CD4-positive, CD25-positive, alpha-beta regulatory T cell (primary cell): ENCODE results near the gene TMEM185B. TPM values are rescaled to one million over a fixed set of nuclear protein-coding genes. Genes with fewer than 3 reads are reported as not detected.

Experiments used
- ATAC-seq, 2 donors: fragments of 150-1000 bp; cut with Tn5 transposase; one replicate each; pipeline ENCODE4 v1.10.0; 2021; ENCODE audit warnings: low read depth in 2 of 2, moderate number of reproducible peaks in 2 of 2, moderate library complexity in 1 of 2
- DNase-seq, 3 donors: peaks; one replicate each; pipeline versions ENCODE4 v3.0.0 to v3.0.0-alpha.2; 2012 to 2022; ENCODE audit warnings: mixed read lengths in 1 of 3
- H3K27ac ChIP-seq: one replicate; pipeline ENCODE4 v1.7.0; 2013; ENCODE audit warnings: mild to moderate bottlenecking, low read length; ENCODE audit not compliant: insufficient read depth, poor library complexity, severe bottlenecking
- H3K27me3 ChIP-seq: one replicate; pipeline ENCODE4 v1.7.0; 2013; ENCODE audit warnings: low read length; ENCODE audit not compliant: control insufficient read depth, insufficient read depth
- H3K36me3 ChIP-seq: one replicate; pipeline ENCODE4 v1.7.0; 2013; ENCODE audit warnings: mild to moderate bottlenecking, low read length, moderate library complexity; ENCODE audit not compliant: control insufficient read depth, insufficient read depth
- H3K4me1 ChIP-seq: 2 replicates; pipeline ENCODE4 v1.7.0; 2013; ENCODE audit warnings: mild to moderate bottlenecking, low read length; ENCODE audit not compliant: insufficient read depth, control insufficient read depth, poor library complexity, severe bottlenecking
- H3K4me3 ChIP-seq: one replicate; pipeline ENCODE4 v1.7.0; 2013; ENCODE audit warnings: low read depth, mild to moderate bottlenecking, low read length, moderate library complexity
- H3K9me3 ChIP-seq, 2 experiments: 1 replicate in 1 of 2; 2 replicates in 1 of 2; pipeline ENCODE4 v1.7.0; 2013; ENCODE audit warnings: low read length in 2 of 2, mild to moderate bottlenecking in 1 of 2, moderate library complexity in 1 of 2; ENCODE audit not compliant: control insufficient read depth in 2 of 2
- H3K27ac Mint-ChIP-seq, 3 donors: one replicate each; pipeline ENCODE4 v1.8.0; 2020 to 2022; ENCODE audit warnings: mild to moderate bottlenecking in 3 of 3, mixed read lengths in 3 of 3, moderate library complexity in 2 of 3
- H3K27me3 Mint-ChIP-seq: one replicate; pipeline ENCODE4 v1.8.0; 2022; ENCODE audit warnings: mild to moderate bottlenecking, mixed read lengths
- H3K36me3 Mint-ChIP-seq: one replicate; pipeline ENCODE4 v1.8.0; 2020; ENCODE audit warnings: mixed read lengths
- H3K4me1 Mint-ChIP-seq, 4 donors: one replicate each; pipeline ENCODE4 v1.8.0; 2020 to 2022; ENCODE audit warnings: mixed read lengths in 4 of 4, mild to moderate bottlenecking in 1 of 4
- H3K4me3 Mint-ChIP-seq, 4 donors: one replicate each; pipeline ENCODE4 v1.8.0; 2020 to 2022; ENCODE audit warnings: mild to moderate bottlenecking in 4 of 4, mixed read lengths in 4 of 4, moderate library complexity in 3 of 4
- H3K9me3 Mint-ChIP-seq, 7 donors: one replicate each; pipeline ENCODE4 v1.8.0; 2020 to 2022; ENCODE audit warnings: mixed read lengths in 7 of 7, mild to moderate bottlenecking in 3 of 7, moderate library complexity in 2 of 7
- polyA plus RNA-seq, 4 donors: library from polyadenylated mRNA; unstranded; fragments of 300-500 nt; fragmentation: Illumina TruSeq; gene quantifications; one replicate each; pipeline ENCODE4 v1.2.3, GENCODE V29; 2021
- total RNA-seq: library from RNA; stranded (reverse); gene quantifications from one replicate; pipeline ENCODE4 v1.2.3, GENCODE V29; 2022

Gene TMEM185B
- total and polyA plus RNA-seq, 5 donors from 2014 or later, result 15.6 to 23.3 (median 17.7) TPM

- Mint-ChIP-seq H3K4me1 (peaks cover 6 to 81% (median 53%) of the 10 kb centered on the region in 4 donors), H3K4me3 (peak overlapping the region in 3 of 4 donors; percentile 17 to 53 (median 42)), H3K9me3 (peaks cover 0 to 1% (median 0%) of the 10 kb centered on the region in 7 donors), H3K36me3 (peaks cover 8% of the 10 kb centered on the region), H3K27me3 (peaks cover 7% of the 10 kb centered on the region), H3K27ac (peak overlapping the region in 2 of 3 donors; percentile 74 to 76)
- no peak for DNase-seq
- H3K4me1 ChIP-seq, result peaks cover 64% of the 10 kb centered on the region
- H3K9me3 ChIP-seq, result no peaks in the 10 kb centered on the region
- no peak overlapping the region for H3K27ac ChIP-seq
- H3K36me3 ChIP-seq, result no peaks in the 10 kb centered on the region
- H3K4me3 ChIP-seq, result peak overlapping the region; percentile 21
- no peak for ATAC-seq
- no peaks in the 10 kb centered on the region for H3K27me3 ChIP-seq
Observed at GRCh38 chr2:120179396-120179795, 43.8 kb downstream of the TMEM185B start.

GRCh38 chr2:120177973-120178372 is 45.2 kb downstream of the TMEM185B start:
- Mint-ChIP-seq H3K36me3 (peaks cover 8% of the 10 kb centered on the region), H3K27ac (peak overlapping the region; percentile 84 to 99 (median 93)), H3K4me1 (peaks cover 6 to 81% (median 48%) of the 10 kb centered on the region in 4 donors), H3K9me3 (peaks cover 0 to 1% (median 0%) of the 10 kb centered on the region in 7 donors), H3K27me3 (peaks cover 7% of the 10 kb centered on the region), H3K4me3 (peak overlapping the region; percentile 93 to 98 (median 97))
- DNase-seq (peak in 1 of 3 donors; percentile 23), ATAC-seq (no peak)
- H3K9me3 ChIP-seq, result no peaks in the 10 kb centered on the region
- H3K27ac ChIP-seq, result peak overlapping the region; percentile 90
- no peaks in the 10 kb centered on the region for H3K36me3 ChIP-seq
- no peaks in the 10 kb centered on the region for H3K27me3 ChIP-seq
- H3K4me3 ChIP-seq, result peak overlapping the region; percentile 92
- H3K4me1 ChIP-seq, result peaks cover 64% of the 10 kb centered on the region

DNA sequence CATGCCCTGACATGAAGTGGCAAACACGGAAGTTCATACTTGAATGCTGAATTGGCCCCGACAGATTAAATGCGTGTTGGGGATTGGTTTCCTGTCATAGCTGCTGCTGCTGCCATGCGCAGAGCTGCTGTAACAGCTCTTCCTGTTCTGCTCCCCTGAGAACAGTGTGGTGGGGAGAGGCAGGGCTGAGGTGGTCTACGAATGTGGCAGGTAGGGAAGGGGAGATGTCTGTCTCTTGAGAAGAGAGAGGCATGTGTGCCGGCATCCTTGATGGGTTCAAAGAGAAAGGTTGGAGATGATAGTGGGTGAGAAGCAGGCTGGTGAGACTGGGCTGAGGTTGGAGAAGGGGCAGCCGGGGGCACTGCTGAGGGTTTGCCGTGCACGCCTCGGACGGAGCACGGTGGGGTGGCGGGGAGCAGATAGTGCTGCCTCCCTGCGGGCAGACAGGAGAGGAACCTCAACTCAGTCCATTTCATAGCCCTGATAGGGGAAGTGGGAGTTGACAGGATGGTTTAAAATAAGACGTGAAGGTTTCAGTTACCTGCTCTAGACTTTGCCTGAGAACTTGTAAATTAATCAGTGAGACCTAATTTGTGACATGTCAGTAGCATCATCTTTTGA is 46.1 kb downstream of the TMEM185B start:
- peak overlapping the region; percentile 93 to 100 (median 99) for H3K27ac Mint-ChIP-seq
- no peaks in the 10 kb centered on the region for H3K36me3 ChIP-seq
- peaks cover 7% of the 10 kb centered on the region for H3K27me3 Mint-ChIP-seq
- H3K9me3 Mint-ChIP-seq, result peaks cover 0 to 1% (median 0%) of the 10 kb centered on the region in 7 donors
- DNase-seq (peak; percentile 58 to 93 (median 86)), ATAC-seq (peak; percentile 91 to 92)
- H3K36me3 Mint-ChIP-seq, result peaks cover 7% of the 10 kb centered on the region
- no peaks in the 10 kb centered on the region for H3K9me3 ChIP-seq
- peak overlapping the region; percentile 93 to 98 (median 97) for H3K4me3 Mint-ChIP-seq
- H3K4me3 ChIP-seq, result peak overlapping the region; percentile 92
- peaks cover 7 to 74% (median 44%) of the 10 kb centered on the region in 4 donors for H3K4me1 Mint-ChIP-seq
- H3K4me1 ChIP-seq, result peaks cover 62% of the 10 kb centered on the region
- no peaks in the 10 kb centered on the region for H3K27me3 ChIP-seq
- peak overlapping the region; percentile 90 for H3K27ac ChIP-seq

GRCh38 chr2:120176526-120176925 is 46.7 kb downstream of the TMEM185B start:
- peaks cover 0 to 1% (median 0%) of the 10 kb centered on the region in 7 donors for H3K9me3 Mint-ChIP-seq
- Histone ChIP-seq H3K9me3 (no peaks in the 10 kb centered on the region), H3K36me3 (no peaks in the 10 kb centered on the region), H3K4me3 (peak overlapping the region; percentile 92), H3K27me3 (no peaks in the 10 kb centered on the region), H3K27ac (peak overlapping the region; percentile 90), H3K4me1 (peaks cover 56% of the 10 kb centered on the region)
- H3K36me3 Mint-ChIP-seq, result peaks cover 4% of the 10 kb centered on the region
- peaks cover 7% of the 10 kb centered on the region for H3K27me3 Mint-ChIP-seq
- peak overlapping the region; percentile 93 to 100 (median 99) for H3K27ac Mint-ChIP-seq
- ATAC-seq (no peak), DNase-seq (no peak)
- peak overlapping the region; percentile 93 to 98 (median 97) for H3K4me3 Mint-ChIP-seq
- H3K4me1 Mint-ChIP-seq, result peaks cover 13 to 68% (median 39%) of the 10 kb centered on the region in 4 donors

DNA sequence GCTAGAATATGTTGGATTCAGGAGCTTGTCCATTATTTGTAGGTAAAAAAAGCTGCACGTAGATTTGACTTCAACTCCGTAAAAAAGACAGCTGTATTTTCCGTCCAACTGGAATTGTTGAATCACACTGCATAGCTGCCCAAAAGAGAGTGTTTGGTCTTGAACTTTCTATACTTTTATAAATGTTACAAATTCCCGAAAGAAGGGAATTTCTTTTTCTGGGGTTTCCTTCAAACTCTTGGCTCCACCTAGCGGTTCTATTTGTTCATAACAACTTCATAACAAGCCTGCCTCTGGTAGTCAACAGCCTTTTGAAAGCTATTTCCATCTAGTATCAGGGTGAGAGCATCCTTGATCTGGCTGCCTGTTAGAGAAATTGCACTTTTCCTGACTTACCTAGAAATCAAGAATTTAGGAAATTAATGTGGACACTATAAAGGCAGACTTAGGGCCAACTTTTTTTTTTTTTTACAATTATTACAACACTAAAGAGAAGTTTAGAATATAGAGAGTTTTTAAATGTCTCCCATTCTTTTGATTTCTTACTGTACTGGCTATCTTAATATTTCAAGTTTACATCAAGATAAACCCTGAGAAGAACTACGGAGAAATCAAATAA is 48.1 kb downstream of the TMEM185B start:
- Histone ChIP-seq H3K4me1 (peaks cover 51% of the 10 kb centered on the region), H3K4me3 (peak overlapping the region; percentile 46), H3K27me3 (no peaks in the 10 kb centered on the region), H3K9me3 (no peaks in the 10 kb centered on the region), H3K27ac (peak overlapping the region; percentile 47), H3K36me3 (no peaks in the 10 kb centered on the region)
- Mint-ChIP-seq H3K9me3 (peaks cover 0 to 1% (median 0%) of the 10 kb centered on the region in 7 donors), H3K4me3 (peak overlapping the region in 3 of 4 donors; percentile 2 to 77 (median 22)), H3K27ac (peak overlapping the region in 1 of 3 donors; percentile 93), H3K27me3 (peaks cover 10% of the 10 kb centered on the region), H3K4me1 (peaks cover 14 to 55% (median 35%) of the 10 kb centered on the region in 4 donors), H3K36me3 (peaks cover 4% of the 10 kb centered on the region)
- ATAC-seq, result no peak
- peak in 2 of 3 donors; percentile 45 to 69 for DNase-seq

Other genes starting within 250 kb of the TMEM185B start
- 5.4 TPM for gene EPB41L5, start 210.3 kb downstream of the TMEM185B start, total RNA-seq
- 1 to 10 TPM; 2.8 to 3.6 (median 3.5) TPM for gene EPB41L5, start 210.3 kb downstream of the TMEM185B start, polyA plus RNA-seq
- 21.8 TPM for gene RALB, start 29.5 kb upstream of the TMEM185B start, total RNA-seq
- gene RALB, start 29.5 kb upstream of the TMEM185B start, polyA plus RNA-seq, result 10 to 100 TPM; 25.7 to 42.5 (median 29.6) TPM
- not detected for gene INHBB, start 122.7 kb upstream of the TMEM185B start, total RNA-seq
- not detected for gene INHBB, start 122.7 kb upstream of the TMEM185B start, polyA plus RNA-seq